Renal cortical epithelial cell (primary cell): ENCODE results near the gene RAB30. TPM values are rescaled to one million over a fixed set of nuclear protein-coding genes. Genes with fewer than 3 reads are reported as not detected.
"Not testable (repeated sequence)": the region's sequence is repeated elsewhere in the genome, so short reads cannot be mapped to it uniquely, and the experiment has no call there.

Source experiments
- DNase-seq: peaks from one replicate; pipeline ENCODE4 v3.0.0-alpha.2; 2011; ENCODE audit warnings: low read depth
- total RNA-seq: library from RNA; depleted of rRNA; stranded (reverse); fragments of >200 nt; gene quantifications from 2 replicates; pipeline ENCODE4 v1.2.3, GENCODE V29; 2014

RAB30 gene
- total RNA-seq, 1 donor from 2014 or later = 24.0 TPM

DNA sequence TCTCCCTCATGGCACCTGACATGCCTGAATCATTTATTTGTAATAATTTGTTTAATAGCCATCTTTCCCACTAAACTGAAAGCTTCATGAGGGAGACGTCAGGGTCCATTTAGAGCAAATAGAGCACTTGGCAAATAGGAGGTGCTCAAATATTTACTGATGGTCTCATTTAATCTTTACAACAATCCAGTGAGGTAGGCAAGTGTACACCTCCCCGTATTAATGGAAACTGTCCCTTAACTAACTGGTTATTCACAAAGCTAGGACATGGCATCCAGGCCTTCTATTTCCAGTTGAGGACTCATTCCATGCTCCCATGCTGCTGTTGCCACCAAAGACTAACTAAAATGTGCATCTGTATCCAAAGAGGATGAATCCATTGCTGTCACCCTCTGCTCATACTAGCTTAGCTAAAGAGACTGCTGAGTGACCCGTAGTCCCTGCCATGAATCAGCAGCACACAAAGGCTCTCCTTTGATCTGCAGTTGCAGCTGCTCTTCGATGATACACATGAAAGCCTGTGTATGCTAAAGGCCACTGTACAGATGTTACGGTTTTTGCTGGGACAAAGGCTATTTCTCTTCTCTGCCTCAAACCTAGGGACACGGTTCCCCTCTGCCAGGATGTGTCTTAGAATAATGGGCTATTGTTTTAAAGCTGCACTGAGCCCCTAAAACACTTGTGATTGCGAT is 82.6 kb downstream of the RAB30 start:
- no peak for DNase-seq

GRCh38 chr11:82987997-82988396 is 83.7 kb downstream of the RAB30 start:
- no peak for DNase-seq

GRCh38 chr11:82986446-82986845 is 85.3 kb downstream of the RAB30 start:
- no peak for DNase-seq

- no peak for DNase-seq
Observed at GRCh38 chr11:82981852-82982251, 89.8 kb downstream of the RAB30 start.

GRCh38 chr11:82980947-82981346 is 90.8 kb downstream of the RAB30 start:
- DNase-seq = no peak

DNA sequence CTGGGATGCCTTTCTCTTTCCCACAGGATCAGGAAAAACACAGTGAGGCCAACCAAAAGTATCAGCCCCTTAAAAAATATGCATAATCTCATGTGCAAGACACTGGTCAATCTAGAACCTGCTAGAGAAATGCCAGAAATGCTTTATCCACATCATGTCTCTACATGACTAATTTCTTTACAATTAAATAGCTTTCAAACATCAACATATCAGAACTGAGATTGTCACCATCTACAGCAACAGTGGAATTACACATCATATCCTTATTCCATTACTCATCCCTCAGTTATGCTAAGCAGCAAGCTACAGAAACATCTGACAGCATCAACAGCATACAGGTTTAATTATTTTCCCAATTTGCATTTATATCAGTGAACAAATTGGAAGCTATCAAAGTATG is 91.4 kb downstream of the RAB30 start:
- DNase-seq = peak; percentile 87

GRCh38 chr11:82979824-82980223 is 91.9 kb downstream of the RAB30 start:
- DNase-seq = no peak

- peak; percentile 84 for DNase-seq
Observed at GRCh38 chr11:82978422-82979099, 93.1 kb downstream of the RAB30 start.

- DNase-seq = no peak
Observed at GRCh38 chr11:82976786-82977185, 94.9 kb downstream of the RAB30 start.

DNA sequence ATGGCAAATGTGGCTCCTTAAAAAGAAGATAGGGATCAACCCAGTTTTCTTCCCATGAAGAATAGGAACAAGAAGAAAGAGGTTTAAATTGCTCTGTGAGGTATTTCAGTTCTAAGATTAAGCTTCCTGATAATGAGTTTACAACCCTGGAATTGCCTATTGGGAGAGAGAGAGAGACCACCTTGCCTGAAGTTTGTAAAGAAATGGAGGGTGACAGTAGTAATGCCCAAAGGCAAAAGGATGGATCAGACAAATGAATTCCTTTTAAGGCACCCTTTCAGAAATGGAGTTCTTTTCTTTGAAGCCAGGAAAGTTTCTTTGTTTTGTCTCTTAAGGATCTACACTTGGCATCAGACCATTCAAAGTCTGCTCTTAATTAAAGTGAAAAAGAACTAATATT is 95.8 kb downstream of the RAB30 start:
- no peak for DNase-seq

- DNase-seq = no peak
Observed at GRCh38 chr11:82974851-82975250, 96.8 kb downstream of the RAB30 start.

DNA sequence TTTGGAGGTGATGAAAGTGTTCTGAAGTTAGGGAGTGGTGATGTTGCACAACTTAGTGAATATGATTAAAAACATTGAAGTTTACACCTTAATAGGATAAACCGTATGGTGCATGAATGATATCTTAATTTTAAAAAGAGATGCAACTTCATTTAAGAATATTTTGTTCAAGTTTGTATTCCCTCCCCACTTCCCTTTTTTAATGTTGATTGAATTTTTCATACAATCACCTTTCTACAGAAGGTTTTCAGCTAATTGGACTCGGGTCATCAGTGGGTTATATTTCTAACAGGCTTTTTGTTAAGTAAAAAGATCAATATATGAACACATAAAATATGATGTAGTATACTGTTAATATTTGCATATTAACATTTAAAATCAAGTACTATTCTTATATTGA is 97.6 kb downstream of the RAB30 start:
- DNase-seq = no peak

DNA sequence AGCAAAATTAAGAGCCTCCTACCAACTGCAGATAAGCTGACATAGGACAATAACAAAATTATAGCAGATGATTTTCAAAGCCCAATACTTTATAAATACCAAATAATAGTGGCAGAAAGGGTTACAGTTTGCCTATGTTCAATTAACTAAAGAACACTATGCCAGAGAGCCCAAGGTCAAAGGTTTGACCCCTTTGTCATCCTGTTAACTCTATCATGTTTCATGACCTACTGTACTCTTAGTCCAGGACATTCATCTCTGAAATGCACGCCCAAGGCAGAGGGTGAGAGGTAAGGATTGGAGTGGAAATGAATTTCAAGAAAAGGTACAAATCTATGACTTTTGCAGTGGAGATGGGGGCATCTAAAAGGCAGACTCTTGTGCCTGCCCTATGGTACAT is 99.6 kb downstream of the RAB30 start:
- DNase-seq = no peak

DNA sequence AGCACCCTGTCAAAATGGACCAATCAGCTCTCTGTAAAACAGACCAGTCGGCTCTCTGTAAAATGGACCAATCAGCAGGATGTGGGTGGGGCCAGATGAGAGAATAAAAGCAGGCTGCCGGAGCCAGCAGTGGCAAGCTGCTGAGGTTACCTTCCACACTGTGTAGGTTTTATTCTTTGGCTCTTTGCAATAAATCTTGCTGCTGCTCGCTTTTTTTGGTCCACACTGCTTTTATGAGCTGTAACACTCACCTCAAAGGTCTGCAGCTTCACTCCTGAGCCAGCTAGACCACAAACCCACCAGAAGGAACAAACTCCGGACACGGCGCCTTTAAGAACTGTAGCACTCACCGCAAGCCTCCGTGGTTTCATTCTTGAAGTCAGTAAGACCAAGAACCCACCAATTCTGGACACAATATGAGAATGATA is 100.2 kb downstream of the RAB30 start:
- DNase-seq = not testable (repeated sequence)

- DNase-seq = not testable (repeated sequence)
Observed at GRCh38 chr11:82970507-82971083, 101.1 kb downstream of the RAB30 start.

DNA sequence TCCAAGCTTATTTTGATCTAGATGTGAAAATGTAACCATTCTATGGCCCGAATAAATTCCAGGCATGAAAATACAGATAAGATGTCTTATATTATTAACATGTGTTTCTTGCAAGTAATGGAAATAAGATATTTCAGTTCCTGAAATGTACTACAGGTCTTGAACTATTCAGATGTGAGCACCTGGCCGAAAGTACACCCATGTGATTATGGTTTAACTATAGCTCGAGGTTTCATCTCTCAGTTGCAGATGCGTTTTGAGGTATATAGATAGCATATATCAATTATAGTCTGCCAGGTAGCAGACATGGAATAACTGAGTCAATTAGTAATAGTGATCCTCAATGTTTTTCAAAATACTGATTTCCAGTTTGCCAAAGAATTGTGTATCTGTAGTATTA is 101.9 kb downstream of the RAB30 start:
- no peak for DNase-seq

GRCh38 chr11:82967381-82967780 is 104.3 kb downstream of the RAB30 start:
- no peak for DNase-seq

GRCh38 chr11:82962021-82962420 is 109.7 kb downstream of the RAB30 start:
- not testable (repeated sequence) for DNase-seq

DNA sequence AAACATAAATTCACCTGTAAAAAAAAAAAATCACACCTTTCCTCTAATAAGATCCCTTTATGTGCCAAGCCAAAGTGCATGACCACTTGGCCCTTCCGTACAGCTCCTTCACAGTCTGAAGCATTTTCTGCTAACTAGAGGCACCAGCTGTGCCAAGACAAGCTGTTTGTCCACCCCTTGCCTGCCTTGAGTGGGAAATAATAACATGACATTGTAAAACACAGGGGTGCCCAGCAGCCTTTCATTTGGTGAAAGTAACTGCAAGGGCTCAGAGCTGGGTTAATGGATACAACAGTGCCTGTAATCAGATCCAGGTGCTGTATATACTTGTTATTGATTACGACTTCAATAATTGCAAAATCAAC is 110.9 kb downstream of the RAB30 start:
- no peak for DNase-seq

- DNase-seq = no peak
Observed at GRCh38 chr11:82959987-82960778, 111.5 kb downstream of the RAB30 start.

DNA sequence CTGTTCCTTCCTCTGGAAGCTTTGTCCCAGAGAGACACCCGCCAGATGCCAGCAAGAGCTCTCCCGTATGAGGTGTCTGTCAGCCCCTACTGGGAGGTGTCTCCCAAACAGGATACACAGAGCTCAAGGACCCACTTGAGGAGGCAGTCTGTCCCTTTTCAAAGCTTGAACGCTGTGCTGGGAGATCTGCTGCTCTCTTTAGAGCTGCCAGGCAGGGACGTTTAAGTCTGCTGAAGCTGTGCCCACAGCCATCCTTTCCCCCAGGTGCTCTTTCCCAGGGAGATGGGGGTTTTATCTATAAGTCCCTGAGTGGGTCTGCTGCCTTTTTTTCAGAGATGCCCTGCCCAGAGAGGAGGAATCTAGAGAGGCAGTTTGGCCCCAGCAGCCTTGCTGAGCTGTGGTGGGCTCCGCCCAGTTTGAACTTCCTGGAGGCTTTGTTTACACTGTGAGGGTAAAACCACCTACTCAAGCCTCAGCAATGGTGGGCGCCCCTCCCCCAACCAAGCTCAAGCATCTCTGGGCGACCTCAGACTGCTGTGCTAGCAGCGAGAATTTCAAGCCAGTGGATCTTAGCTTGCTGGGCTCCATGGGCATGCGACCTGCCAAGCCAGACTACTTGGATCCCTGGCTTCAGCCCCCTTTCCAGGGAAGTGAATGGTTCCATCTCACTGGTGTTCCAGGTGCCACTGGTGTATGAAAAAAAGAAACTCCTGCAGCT is 115.8 kb downstream of the RAB30 start:
- not testable (repeated sequence) for DNase-seq

- not testable (repeated sequence) for DNase-seq
Observed at GRCh38 chr11:82950502-82950901, 121.2 kb downstream of the RAB30 start.
